Stimulated activated naive CD8-positive, alpha-beta T cell treated with anti-CD3 and anti-CD28 coated beads, Interleukin-15, Interleukin-2, amounts not matched to agents 100 U/mL and 50 U/mL, for 24 hours (primary cell): ENCODE data around the gene TTLL3.
A peak's percentile ranks its signal among the peaks of the same experiment; 100 is the strongest.

Source experiments
- ATAC-seq: fragments of 150-1000 bp; cut with Tn5 transposase; one replicate; pipeline ENCODE4 v1.10.0; 2021
- DNase-seq: peaks from one replicate; pipeline ENCODE4 v3.0.0; 2021

TTLL3 gene

GRCh38 chr3:9806688-9807589 lies 3.1 kb upstream of the TTLL3 start:
- DNase-seq (no peak), ATAC-seq (no peak)

- DNase-seq, result no peak
- no peak for ATAC-seq
Measured at GRCh38 chr3:9807981-9808344, 2.1 kb upstream of the TTLL3 start.

DNA sequence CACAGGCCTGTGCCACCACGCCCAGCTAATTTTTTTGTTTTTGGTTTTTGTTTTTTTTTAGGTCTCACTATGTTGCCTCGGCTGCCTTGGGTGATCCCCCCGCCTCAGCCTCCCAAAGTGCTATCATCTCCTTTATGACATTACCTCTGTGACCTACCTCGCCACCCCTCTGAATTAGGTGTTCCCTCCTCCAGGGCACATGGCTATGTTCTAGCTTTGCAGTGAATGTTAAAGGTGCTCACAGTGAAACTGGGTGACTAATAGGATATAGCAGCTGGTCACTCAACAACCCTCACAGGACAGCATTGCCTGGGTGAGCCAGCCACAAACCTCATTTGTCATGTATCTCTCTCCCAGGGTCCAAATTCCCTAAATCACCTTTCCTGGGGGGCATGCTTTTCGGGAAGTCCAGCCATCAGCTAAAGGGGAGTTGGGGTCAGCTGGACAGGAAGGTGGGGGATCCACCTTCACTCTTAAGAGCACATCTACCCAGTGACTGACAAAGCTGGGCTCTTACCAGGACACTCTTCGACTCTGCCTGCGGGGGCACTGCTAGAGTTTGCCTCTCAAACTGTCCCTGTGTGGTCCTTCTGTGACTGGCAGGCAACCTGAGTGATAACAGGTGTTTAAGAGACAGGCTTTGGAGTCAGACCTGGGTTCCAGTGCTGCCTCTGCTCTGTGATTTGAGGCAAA lies 1.6 kb upstream of the TTLL3 start:
- DNase-seq (peak; percentile 57), ATAC-seq (peak; percentile 70)

DNA sequence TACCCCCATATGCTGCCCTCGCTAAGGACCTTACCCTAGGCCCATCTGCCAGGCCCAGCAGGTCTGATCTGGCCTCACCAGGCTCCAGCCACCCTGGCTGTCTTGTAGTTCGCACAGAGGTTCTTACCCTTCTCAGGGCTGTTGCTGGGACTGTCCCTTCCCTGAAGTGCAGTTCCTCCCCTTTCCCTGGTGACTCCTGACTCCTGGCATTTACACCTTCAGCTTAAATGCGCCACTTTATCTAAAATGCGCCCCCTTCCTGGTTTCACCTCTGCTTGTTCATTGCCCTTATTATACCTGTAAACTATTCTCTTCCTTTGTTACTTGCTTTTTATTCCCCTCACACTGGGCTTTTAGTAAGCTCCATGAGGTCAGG lies 835 bp upstream of the TTLL3 start:
- peak; percentile 46 for DNase-seq
- ATAC-seq, result peak; percentile 61

DNA sequence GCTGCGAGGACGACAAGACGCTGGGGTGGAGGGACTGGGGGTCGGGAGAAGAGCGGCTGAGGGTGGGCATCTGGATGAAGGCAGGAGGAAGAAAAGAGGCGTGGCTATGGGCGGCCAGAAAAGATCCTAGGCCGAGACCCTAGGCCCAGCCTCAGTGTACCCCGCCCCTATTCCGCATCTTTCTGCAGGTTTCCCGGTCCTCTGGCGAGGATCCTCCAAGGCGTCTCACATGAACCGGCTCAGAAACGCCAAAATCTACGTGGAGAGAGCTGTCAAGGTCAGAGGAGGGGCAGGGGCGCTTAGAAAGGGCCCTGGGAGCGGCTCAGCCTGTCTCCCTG lies 340 bp downstream of the TTLL3 start:
- DNase-seq (no peak), ATAC-seq (no peak)

GRCh38 chr3:9810846-9811245 lies 784 bp downstream of the TTLL3 start:
- no peak for DNase-seq
- ATAC-seq, result no peak

- DNase-seq (no peak), ATAC-seq (no peak)
Measured at GRCh38 chr3:9812870-9813483, 2.9 kb downstream of the TTLL3 start.

DNA sequence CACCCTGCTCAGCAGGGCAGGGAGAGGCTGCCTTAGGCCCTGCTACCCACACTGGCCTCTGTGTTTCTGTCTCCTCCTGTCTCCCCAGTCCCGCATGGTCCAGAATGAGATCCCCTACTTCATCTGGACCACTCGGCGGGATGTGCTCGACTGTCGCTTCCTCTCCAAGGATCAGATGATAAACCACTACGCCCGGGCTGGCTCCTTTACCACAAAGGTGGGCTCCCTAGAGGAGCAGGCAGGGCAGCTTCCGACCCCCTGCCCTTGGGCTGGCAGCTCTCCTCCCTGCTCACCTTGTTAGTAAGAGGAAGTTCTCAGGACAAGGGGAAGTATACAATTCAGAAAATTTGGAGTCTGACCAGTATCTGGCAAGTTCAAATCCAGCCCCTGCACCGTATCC lies 5.9 kb downstream of the TTLL3 start:
- DNase-seq, result no peak
- ATAC-seq, result no peak

DNA sequence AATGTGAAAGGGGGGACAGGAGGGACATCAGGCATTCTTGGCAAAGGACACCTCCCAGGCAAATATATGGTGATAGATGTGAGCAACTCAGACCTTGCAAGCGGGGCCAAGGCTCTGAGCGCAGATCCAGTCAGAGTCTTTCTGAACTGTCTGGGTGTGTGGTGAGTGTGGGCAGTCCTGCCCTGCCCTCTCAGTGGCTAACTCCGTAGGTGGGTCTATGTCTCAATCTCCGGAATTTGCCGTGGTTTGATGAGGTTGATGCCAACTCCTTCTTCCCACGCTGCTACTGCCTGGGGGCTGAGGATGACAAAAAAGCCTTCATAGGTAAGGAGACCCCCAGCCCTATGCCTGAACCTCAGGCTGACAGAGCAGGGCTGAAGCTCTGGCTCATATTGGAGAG lies 7.4 kb downstream of the TTLL3 start:
- ATAC-seq (no peak), DNase-seq (no peak)

DNA sequence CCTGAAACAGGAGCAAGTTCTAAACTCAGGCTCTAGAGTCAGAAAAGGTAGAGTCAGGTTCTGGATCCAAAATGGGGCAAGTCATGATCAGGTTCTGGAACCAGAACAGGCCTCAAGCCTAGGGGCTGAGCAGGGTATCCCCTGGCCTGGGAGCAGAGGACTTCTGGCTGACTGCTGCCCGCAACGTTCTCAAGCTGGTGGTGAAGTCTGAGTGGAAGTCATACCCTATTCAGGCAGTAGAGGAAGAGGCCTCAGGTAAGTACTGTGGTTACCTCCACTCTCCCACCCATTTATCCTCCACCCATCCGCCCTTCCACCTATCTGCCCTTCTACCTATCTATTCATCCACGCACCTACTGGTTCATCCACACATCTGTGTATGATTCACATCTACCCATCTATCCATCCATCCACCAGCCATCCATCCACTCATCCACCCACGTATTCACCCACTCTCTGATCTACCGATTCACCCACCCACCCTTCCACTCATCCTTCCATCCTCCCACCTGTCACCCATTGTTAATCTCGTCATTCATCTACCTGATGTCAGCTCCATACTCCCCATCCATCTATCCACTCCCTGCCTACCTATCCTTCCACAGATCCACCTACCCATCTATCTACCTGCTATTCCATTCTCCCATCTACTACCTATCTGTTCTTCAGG lies 8.7 kb downstream of the TTLL3 start:
- no peak for ATAC-seq

DNA sequence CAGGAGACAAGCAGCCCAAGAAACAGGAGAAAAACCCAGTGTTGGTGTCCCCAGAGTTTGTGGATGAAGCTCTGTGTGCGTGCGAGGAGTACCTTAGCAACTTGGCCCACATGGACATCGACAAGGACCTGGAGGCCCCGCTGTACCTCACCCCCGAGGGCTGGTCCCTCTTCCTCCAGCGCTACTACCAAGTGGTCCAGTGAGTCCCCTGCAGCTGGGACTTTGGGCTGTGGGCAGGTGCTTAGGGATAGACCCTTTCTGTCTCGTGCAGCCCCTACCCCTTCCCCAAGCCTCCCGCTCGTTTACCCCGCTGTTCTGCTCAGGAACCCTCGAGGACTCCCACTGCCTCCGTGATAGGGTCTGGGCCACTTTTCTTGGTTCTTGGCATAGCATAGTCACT lies 10.5 kb downstream of the TTLL3 start:
- no peak for DNase-seq
- ATAC-seq, result no peak

More for the DNA sequence above, 8.7 kb downstream of the TTLL3 start:
- DNase-seq, result no peak

DNA sequence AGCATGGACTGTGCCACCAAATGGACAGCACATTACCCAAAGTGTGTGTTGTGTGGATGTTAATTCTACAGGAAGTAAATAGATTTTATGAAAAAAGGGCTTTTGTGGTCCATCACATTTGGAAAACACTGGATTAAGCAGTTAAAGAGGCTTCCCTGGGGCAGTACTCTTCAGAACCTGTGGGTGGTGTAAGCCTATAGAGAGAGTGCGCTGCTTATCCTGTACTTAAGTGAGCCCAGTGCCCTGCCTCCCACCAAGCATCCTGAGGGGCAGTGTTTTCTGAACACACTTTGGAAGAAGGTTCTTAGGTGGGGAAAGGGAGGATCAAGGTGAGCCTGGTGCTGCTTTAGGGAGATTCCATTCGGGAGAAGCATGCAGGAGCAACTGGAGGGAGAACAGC lies 10.9 kb downstream of the TTLL3 start:
- DNase-seq, result no peak
- ATAC-seq, result no peak

GRCh38 chr3:9825451-9826040 lies 15.5 kb downstream of the TTLL3 start:
- ATAC-seq, result no peak
- no peak for DNase-seq

GRCh38 chr3:9826815-9827573 lies 16.9 kb downstream of the TTLL3 start:
- peak; percentile 44 for ATAC-seq
- no peak for DNase-seq

GRCh38 chr3:9828801-9829755 lies 19.0 kb downstream of the TTLL3 start:
- no peak for ATAC-seq
- no peak for DNase-seq

- ATAC-seq (no peak), DNase-seq (no peak)
Measured at GRCh38 chr3:9831253-9831652, 21.2 kb downstream of the TTLL3 start.

GRCh38 chr3:9833078-9833477 lies 23.0 kb downstream of the TTLL3 start:
- DNase-seq (no peak), ATAC-seq (no peak)

GRCh38 chr3:9834520-9835380 lies 24.7 kb downstream of the TTLL3 start:
- no peak for ATAC-seq
- DNase-seq, result no peak
